A549 treated with GW870086 at 1 μM for 4 hours (cell line): ENCODE data around the gene FAM124B. TPM values are rescaled to one million over a fixed set of nuclear protein-coding genes. Genes with fewer than 3 reads are reported as not detected.

Source experiments
- total RNA-seq: library from RNA; stranded (reverse); fragments of 200-300 nt; extraction: Qiagen RNA extraction; gene quantifications from 5 replicates; pipeline ENCODE4 v1.2.3, GENCODE V29; 2022; ENCODE audit warnings: low read depth

Gene FAM124B, protein sequence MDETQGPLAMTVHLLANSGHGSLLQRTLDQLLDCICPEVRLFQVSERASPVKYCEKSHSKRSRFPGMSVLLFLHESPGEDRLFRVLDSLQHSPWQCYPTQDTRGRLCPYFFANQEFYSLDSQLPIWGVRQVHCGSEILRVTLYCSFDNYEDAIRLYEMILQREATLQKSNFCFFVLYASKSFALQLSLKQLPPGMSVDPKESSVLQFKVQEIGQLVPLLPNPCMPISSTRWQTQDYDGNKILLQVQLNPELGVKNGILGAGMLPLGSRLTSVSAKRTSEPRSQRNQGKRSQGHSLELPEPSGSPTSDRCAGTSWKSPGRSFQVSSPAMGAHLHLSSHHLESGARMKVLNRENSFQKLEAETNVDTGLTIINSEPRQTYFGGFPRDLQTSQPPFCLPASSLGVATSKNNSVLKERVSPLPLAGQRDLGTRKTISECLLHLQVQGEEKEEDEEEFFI
- total RNA-seq: 0.05 TPM in 1 of 5 replicates, not detected in the others

DNA sequence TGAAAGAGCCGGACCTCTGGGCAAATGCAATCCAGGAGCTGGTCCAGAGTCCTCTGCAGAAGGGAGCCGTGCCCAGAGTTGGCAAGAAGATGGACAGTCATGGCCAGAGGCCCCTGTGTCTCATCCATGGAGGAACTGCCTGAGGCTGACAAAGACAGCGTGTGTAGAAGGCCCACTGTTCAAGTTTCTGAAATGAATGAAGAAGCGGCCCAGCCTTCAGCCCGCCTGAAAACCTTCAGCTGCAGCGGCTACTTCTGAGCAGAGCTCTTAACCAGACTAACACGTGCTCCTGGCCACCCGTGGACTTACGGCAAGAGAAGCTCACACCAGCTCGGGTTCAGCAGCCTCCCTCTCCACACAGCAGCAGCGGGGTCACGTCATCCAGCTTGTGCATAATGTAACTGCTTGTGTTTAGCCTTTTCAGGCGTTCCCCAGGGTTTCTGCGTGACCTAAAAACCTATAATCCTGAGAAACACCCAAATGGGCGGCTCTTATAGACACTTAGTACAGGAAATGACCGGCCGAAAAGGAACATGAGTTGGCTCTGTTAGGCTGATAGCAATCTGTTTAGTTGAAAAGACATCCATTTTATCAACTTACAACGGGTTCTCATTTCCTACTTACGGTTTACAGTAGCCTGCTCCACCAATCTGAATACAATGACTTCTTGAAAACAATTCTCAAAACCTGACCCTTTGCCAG lies at the start of gene FAM124B:
Gene FAM124B (minus strand): TSS at position 467 of the 702 bp plus-strand sequence. CDS start 339 bp downstream, at position 128.

Other genes with a start within 250 kb of the FAM124B start
- 65.0 to 73.9 TPM (median 71.1 TPM) in 5 replicates for gene CUL3, start 183.3 kb upstream of the FAM124B start, total RNA-seq